HG03139 (cell line): ENCODE data around the gene LRRC63.
A peak's percentile ranks its signal among the peaks of the same experiment; 100 is the strongest.
"Not testable (repeated sequence)": the region's sequence is repeated elsewhere in the genome, so short reads cannot be mapped to it uniquely, and the experiment has no call there.

Experiments used
- ATAC-seq: cut with Tn5 transposase; IDR thresholded peaks from one replicate; pipeline ENCODE4 v1.9.1; 2021; ENCODE audit not compliant: unreplicated experiment

The LRRC63 gene

GRCh38 chr13:46181377-46181839 is 30.3 kb upstream of the LRRC63 start:
- ATAC-seq, result no peak

- peak; percentile 60 for ATAC-seq
Observed at GRCh38 chr13:46181840-46182490, 29.8 kb upstream of the LRRC63 start, which contains the start of gene LCP1. LCP1 (minus strand) TSS chr13:46182177; CDS start chr13:46159662, 22,515 bp downstream.

- no peak for ATAC-seq
Observed at GRCh38 chr13:46182491-46182877, 29.2 kb upstream of the LRRC63 start.

- no peak for ATAC-seq
Observed at GRCh38 chr13:46183018-46183946, 28.4 kb upstream of the LRRC63 start.

GRCh38 chr13:46184277-46184699 is 27.4 kb upstream of the LRRC63 start:
- peak; percentile 35 for ATAC-seq

GRCh38 chr13:46185634-46186033 is 26.1 kb upstream of the LRRC63 start:
- ATAC-seq, result no peak

- no peak for ATAC-seq
Observed at GRCh38 chr13:46192412-46192811, 19.3 kb upstream of the LRRC63 start.

GRCh38 chr13:46195016-46195415 is 16.7 kb upstream of the LRRC63 start:
- no peak for ATAC-seq

- no peak for ATAC-seq
Observed at GRCh38 chr13:46197299-46198048, 14.3 kb upstream of the LRRC63 start.

GRCh38 chr13:46198696-46199193 is 13.0 kb upstream of the LRRC63 start:
- ATAC-seq, result no peak

GRCh38 chr13:46202188-46202795 is 9.4 kb upstream of the LRRC63 start:
- no peak for ATAC-seq

- ATAC-seq, result no peak
Observed at GRCh38 chr13:46202966-46203365, 8.8 kb upstream of the LRRC63 start.

GRCh38 chr13:46206143-46206542 is 5.6 kb upstream of the LRRC63 start:
- no peak for ATAC-seq

GRCh38 chr13:46207828-46208227 is 3.9 kb upstream of the LRRC63 start:
- ATAC-seq, result no peak

- no peak for ATAC-seq
Observed at GRCh38 chr13:46210362-46211083, 1.2 kb upstream of the LRRC63 start.

GRCh38 chr13:46211116-46211482 is 629 bp upstream of the LRRC63 start:
- no peak for ATAC-seq

GRCh38 chr13:46213242-46213641 is 1.5 kb downstream of the LRRC63 start:
- no peak for ATAC-seq

GRCh38 chr13:46214741-46215140 is 3.0 kb downstream of the LRRC63 start:
- not testable (repeated sequence) for ATAC-seq

- not testable (repeated sequence) for ATAC-seq
Observed at GRCh38 chr13:46220234-46220633, 8.5 kb downstream of the LRRC63 start.

- no peak for ATAC-seq
Observed at GRCh38 chr13:46229251-46229650, 17.5 kb downstream of the LRRC63 start.
